Mucosa of descending colon (tissue), 3 donors: ENCODE results near the gene EPS8L3. TPM values are rescaled to one million over a fixed set of nuclear protein-coding genes. Genes with fewer than 3 reads are reported as not detected.
"Not testable (repeated sequence)": the region's sequence is repeated elsewhere in the genome, so short reads cannot be mapped to it uniquely, and the experiment has no call there.

Source experiments
- ATAC-seq: fragments of 200-7000 bp; cut with Tn5 transposase; one replicate; pipeline ENCODE4 v1.9.1; 2020; ENCODE audit warnings: mild to moderate bottlenecking, moderate library complexity
- DNase-seq, 3 donors: peaks; one replicate each; pipeline ENCODE4 v3.0.0-alpha.2; 2020
- H3K36me3 ChIP-seq: fragments of 200-600 bp; one replicate; pipeline ENCODE4 v1.8.0; 2021; ENCODE audit warnings: low read depth, mild to moderate bottlenecking
- H3K4me1 ChIP-seq: fragments of 200-600 bp; one replicate; pipeline ENCODE4 v1.8.0; 2021; ENCODE audit warnings: low read depth, mild to moderate bottlenecking
- H3K4me3 ChIP-seq: fragments of 200-600 bp; one replicate; pipeline ENCODE4 v1.8.0; 2021; ENCODE audit warnings: mild to moderate bottlenecking
- H3K9me3 ChIP-seq: fragments of 200-600 bp; one replicate; pipeline ENCODE4 v1.8.0; 2021; ENCODE audit warnings: mild to moderate bottlenecking
- CTCF ChIP-seq: fragments of 200-600 bp; IDR thresholded peaks from one replicate; pipeline ENCODE4 v1.8.0; 2022; ENCODE audit warnings: antibody characterized with exemption, mild to moderate bottlenecking
- intact Hi-C, 2 donors: fragments of 100-400 bp; cut with DNase I in 1 of 2; cut with micrococcal nuclease in 1 of 2; formaldehyde crosslinking; loops; one replicate each; pipeline versions ENCODE4 v1.11.0 to v1.11.1; 2022; cut with DNase I, micrococcal nuclease
- total RNA-seq, 3 donors: library from RNA; stranded (reverse); fragmentation: NEBNext Ultra II Directional in 2 of 3; extraction: Animal tissue kit (Norgen Biotek cat#: 25700) in 2 of 3; gene quantifications; one replicate each; pipeline versions ENCODE4 v1.2.1 to v1.2.4, GENCODE V29; 2021 to 2023
- donor health status: DM: no; HTN: no; CAD: no; lungs with moderate emphysema.
- donor health status: DM: no; HTN: no; CAD: no.
- donor health status: DM: no; HTN: yes; CAD: no.

EPS8L3 gene
- total RNA-seq, 3 donors from 2014 or later: 211 to 539 (median 356) TPM

- no peak for TF ChIP-seq CTCF
- intact Hi-C loops: no loop called here
- no peaks in the 10 kb centered on the region for H3K36me3 ChIP-seq
- H3K9me3 ChIP-seq: no peaks in the 10 kb centered on the region
- DNase-seq (no peak), ATAC-seq (no peak)
- H3K4me3 ChIP-seq: no peak overlapping the region
- peaks cover 4% of the 10 kb centered on the region for H3K4me1 ChIP-seq
Observed at GRCh38 chr1:109716121-109716520, 47.6 kb downstream of the EPS8L3 start.

DNA sequence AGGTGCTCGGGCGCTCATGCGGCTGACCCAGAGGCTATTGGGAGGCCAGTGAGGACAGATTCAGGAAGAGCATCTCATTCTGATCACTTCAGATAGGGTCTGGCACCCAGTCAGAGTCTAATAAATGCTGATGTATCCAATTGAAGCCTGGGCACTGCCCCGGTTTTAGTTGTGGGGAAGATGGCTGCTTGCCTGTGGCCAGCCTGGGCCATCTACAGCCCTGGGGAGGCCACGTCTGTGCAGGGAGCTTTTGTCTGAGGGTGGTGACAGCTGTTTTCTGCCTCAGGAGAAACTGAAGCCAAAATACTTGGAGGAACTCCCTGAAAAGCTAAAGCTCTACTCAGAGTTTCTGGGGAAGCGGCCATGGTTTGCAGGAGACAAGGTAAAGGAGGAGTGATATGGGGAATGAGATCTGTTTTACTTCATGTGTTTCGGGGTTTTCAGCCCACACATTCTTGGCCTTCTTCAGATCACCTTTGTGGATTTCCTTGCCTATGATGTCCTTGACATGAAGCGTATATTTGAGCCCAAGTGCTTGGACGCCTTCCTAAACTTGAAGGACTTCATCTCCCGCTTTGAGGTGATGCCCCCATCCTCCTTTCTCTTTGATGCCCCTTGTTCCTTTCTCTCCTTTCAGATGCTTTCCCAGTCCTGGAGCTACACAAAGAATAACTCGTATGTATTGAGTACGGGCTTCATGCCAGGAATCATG is 48.9 kb downstream of the EPS8L3 start:
- TF ChIP-seq CTCF: no peak
- Histone ChIP-seq H3K36me3 (no peaks in the 10 kb centered on the region), H3K9me3 (no peaks in the 10 kb centered on the region), H3K4me1 (peaks cover 4% of the 10 kb centered on the region), H3K4me3 (no peak overlapping the region)
- intact Hi-C loops: no loop called here
- DNase-seq (no peak), ATAC-seq (no peak)

- no peaks in the 10 kb centered on the region for H3K4me1 ChIP-seq
- DNase-seq (no peak), ATAC-seq (no peak)
- no peaks in the 10 kb centered on the region for H3K36me3 ChIP-seq
- intact Hi-C loops: no loop called here
- H3K9me3 ChIP-seq: no peaks in the 10 kb centered on the region
- H3K4me3 ChIP-seq: no peak overlapping the region
- TF ChIP-seq CTCF: no peak
Observed at GRCh38 chr1:109713636-109714035, 50.1 kb downstream of the EPS8L3 start.

GRCh38 chr1:109712321-109712864 is 51.3 kb downstream of the EPS8L3 start:
- Histone ChIP-seq H3K9me3 (peaks cover 1% of the 10 kb centered on the region), H3K36me3 (no peaks in the 10 kb centered on the region), H3K4me3 (no peak overlapping the region), H3K4me1 (no peaks in the 10 kb centered on the region)
- no peak for DNase-seq
- TF ChIP-seq CTCF: no peak
- peak; percentile 16 for ATAC-seq
- intact Hi-C loops: no loop called here

GRCh38 chr1:109711593-109712320 is 52.0 kb downstream of the EPS8L3 start, which contains the start of gene GSTM5:
Gene GSTM5 (plus strand): TSS chr1:109712251. CDS start chr1:109712313, 62 bp downstream.
- H3K36me3 ChIP-seq, H3K9me3 ChIP-seq, H3K4me1 ChIP-seq, H3K4me3 ChIP-seq, intact Hi-C loops: not testable (repeated sequence)
- DNase-seq (peak in 1 of 3 donors; percentile 30), ATAC-seq (peak; percentile 33)

- H3K4me1 ChIP-seq, H3K36me3 ChIP-seq, H3K4me3 ChIP-seq, H3K9me3 ChIP-seq, intact Hi-C loops, ATAC-seq, DNase-seq: not testable (repeated sequence)
Observed at GRCh38 chr1:109709822-109710221, 53.9 kb downstream of the EPS8L3 start.

DNA sequence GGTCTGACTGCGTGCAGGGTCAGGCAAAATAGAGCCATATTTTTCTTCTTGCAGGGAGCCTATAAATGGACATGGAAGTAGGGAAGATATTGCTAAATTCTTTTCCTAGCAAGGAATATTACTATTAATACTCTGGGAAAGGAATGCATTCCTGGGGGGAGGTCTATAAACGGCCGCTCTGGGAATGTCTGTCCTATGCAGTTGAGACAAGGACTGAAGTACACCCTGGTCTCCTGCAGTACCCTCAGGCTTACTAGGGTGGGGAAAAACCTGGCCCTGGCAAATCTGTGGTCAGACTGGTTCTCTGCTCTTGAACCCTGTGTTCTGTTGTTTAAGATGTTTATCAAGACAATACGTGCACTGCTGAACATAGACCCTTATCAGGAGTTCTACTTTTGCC is 54.8 kb downstream of the EPS8L3 start:
- ATAC-seq, H3K9me3 ChIP-seq, H3K4me1 ChIP-seq, intact Hi-C loops, H3K4me3 ChIP-seq, DNase-seq, H3K36me3 ChIP-seq: not testable (repeated sequence)
